Progenitor cell of endocrine pancreas (in vitro differentiated cells): Measurements from ENCODE around the gene GLI1. TPM values are rescaled to one million over a fixed set of nuclear protein-coding genes. Genes with fewer than 3 reads are reported as not detected.
A peak's percentile ranks its signal among the peaks of the same experiment; 100 is the strongest.

Experiments used
- DNase-seq: peaks from one replicate; pipeline ENCODE4 v3.0.0; 2021; ENCODE audit warnings: low spot score; ENCODE audit not compliant: unreplicated experiment
- H3K27ac Mint-ChIP-seq: 2 replicates; pipeline ENCODE4 v1.8.0; 2021; ENCODE audit warnings: mild to moderate bottlenecking, moderate library complexity, mixed read lengths
- H3K27me3 Mint-ChIP-seq: 2 replicates; pipeline ENCODE4 v1.8.0; 2021; ENCODE audit warnings: mixed read lengths
- H3K36me3 Mint-ChIP-seq: 2 replicates; pipeline ENCODE4 v1.8.0; 2022; ENCODE audit warnings: mixed read lengths; ENCODE audit not compliant: insufficient read depth
- H3K4me1 Mint-ChIP-seq: 2 replicates; pipeline ENCODE4 v1.8.0; 2021; ENCODE audit warnings: low read depth, mixed read lengths
- H3K4me3 Mint-ChIP-seq: 2 replicates; pipeline ENCODE4 v1.8.0; 2021; ENCODE audit warnings: low read depth, mild to moderate bottlenecking, moderate library complexity, mixed read lengths
- H3K9me3 Mint-ChIP-seq: 2 replicates; pipeline ENCODE4 v1.8.0; 2021; ENCODE audit warnings: low read depth, mixed read lengths
- CTCF ChIP-seq: fragments of 200-600 bp; sonication (generic); IDR thresholded peaks from one replicate; pipeline ENCODE4 v1.5.0; 2021; ENCODE audit warnings: antibody characterized with exemption, mild to moderate bottlenecking; ENCODE audit not compliant: unreplicated experiment
- total RNA-seq: library from RNA; stranded (reverse); gene quantifications from 2 replicates; pipeline ENCODE4 v1.2.1, GENCODE V29; 2021

GLI1 gene
- total RNA-seq, 1 donor from 2014 or later: 0.91 TPM

- Mint-ChIP-seq H3K4me3 (peak overlapping the region; percentile 74), H3K27ac (peak overlapping the region; percentile 88), H3K9me3 (no peaks in the 10 kb centered on the region), H3K4me1 (peaks cover 19% of the 10 kb centered on the region), H3K27me3 (peaks cover 71% of the 10 kb centered on the region), H3K36me3 (no peaks in the 10 kb centered on the region)
- no peak for TF ChIP-seq CTCF
- no peak for DNase-seq
Observed at GRCh38 chr12:57462912-57463253, 3.3 kb downstream of the GLI1 start.

- Mint-ChIP-seq H3K27me3 (peaks cover 82% of the 10 kb centered on the region), H3K9me3 (no peaks in the 10 kb centered on the region), H3K4me3 (no peak overlapping the region), H3K36me3 (no peaks in the 10 kb centered on the region), H3K4me1 (peaks cover 12% of the 10 kb centered on the region), H3K27ac (no peak overlapping the region)
- DNase-seq: no peak
- no peak for TF ChIP-seq CTCF
Observed at GRCh38 chr12:57464569-57464968, 5.0 kb downstream of the GLI1 start.

- no peak for DNase-seq
- Mint-ChIP-seq H3K9me3 (no peaks in the 10 kb centered on the region), H3K36me3 (no peaks in the 10 kb centered on the region), H3K27me3 (peaks cover 85% of the 10 kb centered on the region), H3K27ac (no peak overlapping the region), H3K4me1 (peaks cover 12% of the 10 kb centered on the region), H3K4me3 (no peak overlapping the region)
- TF ChIP-seq CTCF: no peak
Observed at GRCh38 chr12:57465030-57465746, 5.6 kb downstream of the GLI1 start.

GRCh38 chr12:57465747-57466505 is 6.3 kb downstream of the GLI1 start:
- Mint-ChIP-seq H3K4me1 (peaks cover 9% of the 10 kb centered on the region), H3K4me3 (no peak overlapping the region), H3K9me3 (no peaks in the 10 kb centered on the region), H3K27me3 (peaks cover 78% of the 10 kb centered on the region), H3K27ac (no peak overlapping the region), H3K36me3 (no peaks in the 10 kb centered on the region)
- no peak for TF ChIP-seq CTCF
- DNase-seq: no peak

- Mint-ChIP-seq H3K27ac (no peak overlapping the region), H3K9me3 (no peaks in the 10 kb centered on the region)
Observed at GRCh38 chr12:57467212-57467874, 7.8 kb downstream of the GLI1 start.

More at GRCh38 chr12:57467212-57467874, 7.8 kb downstream of the GLI1 start:
- no peak for DNase-seq
- H3K36me3 Mint-ChIP-seq: no peaks in the 10 kb centered on the region
- peaks cover 3% of the 10 kb centered on the region for H3K4me1 Mint-ChIP-seq
- H3K27me3 Mint-ChIP-seq: peaks cover 81% of the 10 kb centered on the region
- no peak for TF ChIP-seq CTCF
- no peak overlapping the region for H3K4me3 Mint-ChIP-seq
